Kidney epithelial cell (primary cell): Measurements from ENCODE around the gene TSPO2. TPM values are rescaled to one million over a fixed set of nuclear protein-coding genes. Genes with fewer than 3 reads are reported as not detected.

Experiments
- DNase-seq: peaks from one replicate; pipeline ENCODE4 v3.0.0-alpha.2; 2010; ENCODE audit warnings: low read depth
- H3K27me3 ChIP-seq: 2 replicates; pipeline ENCODE4 v1.6.0; 2011; ENCODE audit warnings: low read length; ENCODE audit not compliant: control insufficient read depth, insufficient read depth
- H3K36me3 ChIP-seq: 2 replicates; pipeline ENCODE4 v1.5.1; 2011; ENCODE audit warnings: low read length; ENCODE audit not compliant: control insufficient read depth, insufficient read depth
- H3K4me3 ChIP-seq: 2 replicates; pipeline ENCODE4 v1.5.1; 2011; ENCODE audit warnings: low read depth, mild to moderate bottlenecking, control low read depth, low read length
- total RNA-seq: library from RNA; depleted of rRNA; stranded (reverse); fragments of >200 nt; gene quantifications from 2 replicates; pipeline ENCODE4 v1.2.3, GENCODE V29; 2015
- TF ChIP-seq, protein P1 (sequence below): IDR thresholded peaks from 2 replicates; pipeline ENCODE4 v1.5.1; 2011; ENCODE audit warnings: mild to moderate bottlenecking, moderate library complexity, low read length, control low read depth, inconsistent platforms; ENCODE audit not compliant: insufficient read depth, poor library complexity, severe bottlenecking

TSPO2 gene
- total RNA-seq, 1 donor from 2014 or later = not detected

DNA sequence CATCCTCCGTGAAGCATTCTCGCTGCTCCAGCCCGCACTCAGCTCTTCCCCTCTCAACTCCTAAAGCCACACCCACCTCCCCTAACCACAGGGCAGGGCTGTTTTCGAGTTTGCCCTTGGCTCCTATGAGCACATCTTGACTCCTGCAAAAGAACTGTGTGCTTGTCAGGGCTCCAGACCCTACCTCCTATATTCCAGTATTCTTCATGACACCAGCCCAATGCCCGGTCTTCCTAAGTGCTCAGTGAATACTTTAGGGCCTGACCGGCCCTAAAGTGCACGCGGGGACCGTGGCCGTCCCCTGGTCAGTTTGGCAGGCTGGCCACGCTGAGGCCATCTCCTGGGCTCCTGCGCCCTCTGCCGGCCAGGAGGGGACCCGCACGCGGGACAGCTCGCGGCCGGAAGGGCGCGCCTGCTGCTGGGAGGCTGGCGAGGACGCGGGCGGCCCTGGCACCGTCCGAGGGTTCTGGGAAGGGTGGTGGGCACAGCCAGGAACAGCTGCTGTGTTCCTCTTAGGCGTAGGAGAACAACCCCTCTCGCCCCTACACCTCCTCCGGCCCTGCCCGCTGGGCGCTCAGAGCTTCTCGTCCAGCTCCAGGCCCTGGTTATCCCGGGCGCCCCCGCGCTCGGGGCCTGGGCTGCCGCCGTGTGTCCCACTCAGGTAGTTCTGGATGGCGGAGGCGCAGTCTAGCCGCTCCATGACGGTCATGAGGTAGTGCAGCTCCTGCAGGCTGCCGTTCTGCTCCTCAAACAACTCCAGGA is 14.3 kb upstream of the TSPO2 start:
- no peak for DNase-seq
- Histone ChIP-seq H3K4me3 (peak overlapping the region; percentile 42), H3K36me3 (no peaks in the 10 kb centered on the region), H3K27me3 (no peaks in the 10 kb centered on the region)
- TF ChIP-seq, protein P1, sequence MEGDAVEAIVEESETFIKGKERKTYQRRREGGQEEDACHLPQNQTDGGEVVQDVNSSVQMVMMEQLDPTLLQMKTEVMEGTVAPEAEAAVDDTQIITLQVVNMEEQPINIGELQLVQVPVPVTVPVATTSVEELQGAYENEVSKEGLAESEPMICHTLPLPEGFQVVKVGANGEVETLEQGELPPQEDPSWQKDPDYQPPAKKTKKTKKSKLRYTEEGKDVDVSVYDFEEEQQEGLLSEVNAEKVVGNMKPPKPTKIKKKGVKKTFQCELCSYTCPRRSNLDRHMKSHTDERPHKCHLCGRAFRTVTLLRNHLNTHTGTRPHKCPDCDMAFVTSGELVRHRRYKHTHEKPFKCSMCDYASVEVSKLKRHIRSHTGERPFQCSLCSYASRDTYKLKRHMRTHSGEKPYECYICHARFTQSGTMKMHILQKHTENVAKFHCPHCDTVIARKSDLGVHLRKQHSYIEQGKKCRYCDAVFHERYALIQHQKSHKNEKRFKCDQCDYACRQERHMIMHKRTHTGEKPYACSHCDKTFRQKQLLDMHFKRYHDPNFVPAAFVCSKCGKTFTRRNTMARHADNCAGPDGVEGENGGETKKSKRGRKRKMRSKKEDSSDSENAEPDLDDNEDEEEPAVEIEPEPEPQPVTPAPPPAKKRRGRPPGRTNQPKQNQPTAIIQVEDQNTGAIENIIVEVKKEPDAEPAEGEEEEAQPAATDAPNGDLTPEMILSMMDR = peak; percentile 87

DNA sequence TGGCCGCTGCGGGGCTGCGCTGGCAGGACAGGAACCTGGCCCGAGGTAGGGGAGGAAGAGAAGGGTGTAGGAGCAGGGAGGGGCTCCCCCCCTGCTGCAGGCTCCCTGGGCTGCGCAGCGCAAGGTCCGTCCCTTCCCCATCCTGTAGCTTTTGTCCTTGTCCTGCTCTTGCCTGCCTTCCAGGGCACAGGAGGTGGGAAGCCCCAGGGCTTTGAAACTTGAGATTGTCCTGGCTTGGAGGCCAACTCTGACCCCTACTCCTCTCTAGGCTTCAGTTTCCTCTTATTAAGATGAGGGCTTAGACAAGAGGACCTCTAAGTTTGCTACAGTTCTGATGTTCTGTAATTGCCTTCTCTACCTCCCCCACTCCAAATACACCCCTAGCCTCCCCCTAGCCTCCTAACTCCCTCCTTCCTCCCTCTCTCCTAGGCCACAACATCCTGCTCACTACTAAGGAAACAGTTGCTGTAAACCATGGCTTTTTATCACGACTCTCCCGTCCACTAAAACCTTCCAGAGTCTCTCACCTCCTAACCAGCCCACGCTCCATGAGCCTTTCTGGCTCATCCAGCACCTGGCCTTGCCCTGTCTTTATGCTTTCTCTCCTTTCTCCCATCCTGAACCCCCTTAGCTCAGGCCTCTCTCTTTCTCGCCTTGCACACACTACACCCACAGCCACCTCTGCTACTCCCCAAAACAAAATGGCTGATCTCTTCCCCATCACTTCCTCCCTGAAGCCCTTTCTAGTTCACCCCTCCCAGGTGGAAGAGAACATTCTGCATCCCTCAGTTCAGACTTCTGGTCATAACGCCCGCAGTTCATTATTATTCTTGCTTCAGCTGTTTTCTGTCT is 13.5 kb upstream of the TSPO2 start:
- peak overlapping the region; percentile 42 for H3K4me3 ChIP-seq
- H3K27me3 ChIP-seq = no peaks in the 10 kb centered on the region
- no peak for DNase-seq
- no peaks in the 10 kb centered on the region for H3K36me3 ChIP-seq
- TF ChIP-seq, protein P1 = no peak

DNA sequence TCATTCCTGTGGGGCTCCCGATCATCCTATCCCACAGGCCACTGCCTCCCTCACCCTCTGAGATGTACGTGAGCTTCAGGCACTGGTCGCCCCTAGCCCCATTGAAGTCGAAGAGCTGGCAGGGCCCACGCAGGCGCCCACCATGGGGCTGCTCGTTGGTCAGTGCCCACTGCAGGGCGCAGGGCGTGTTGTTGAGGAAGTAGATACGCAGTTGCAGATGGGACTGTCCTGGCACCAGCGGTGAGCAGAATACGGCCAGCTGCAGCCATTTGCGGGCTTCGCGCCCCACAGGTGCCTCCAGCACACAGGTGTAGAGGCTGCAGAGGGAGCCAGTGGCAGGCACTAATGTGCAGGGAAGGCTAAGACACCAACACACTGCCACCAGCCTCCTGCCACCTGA is 9.4 kb upstream of the TSPO2 start:
- TF ChIP-seq, protein P1 = no peak
- no peak for DNase-seq
- H3K36me3 ChIP-seq = no peaks in the 10 kb centered on the region
- H3K27me3 ChIP-seq = no peaks in the 10 kb centered on the region
- no peak overlapping the region for H3K4me3 ChIP-seq

DNA sequence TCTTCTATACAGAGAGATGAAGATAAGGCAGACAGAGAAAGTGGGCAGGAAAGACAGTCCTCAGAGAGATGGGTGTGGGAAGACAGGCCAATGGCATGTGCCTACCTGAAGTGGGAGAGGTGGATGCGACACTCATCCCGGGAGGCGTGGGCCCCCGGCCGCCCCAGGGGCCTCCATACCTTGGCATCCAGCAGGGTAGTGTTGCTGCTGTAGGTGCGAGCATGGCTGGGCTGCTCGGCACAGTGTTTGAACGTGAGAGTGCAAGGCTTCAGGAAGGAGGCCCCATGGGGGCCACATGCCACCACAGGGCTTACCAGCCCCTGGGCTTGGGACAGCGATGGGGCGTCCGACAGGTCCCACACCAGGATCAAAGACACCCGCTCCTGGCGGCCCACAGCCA is 8.5 kb upstream of the TSPO2 start:
- TF ChIP-seq, protein P1 = no peak
- Histone ChIP-seq H3K4me3 (no peak overlapping the region), H3K36me3 (no peaks in the 10 kb centered on the region), H3K27me3 (no peaks in the 10 kb centered on the region)
- no peak for DNase-seq

DNA sequence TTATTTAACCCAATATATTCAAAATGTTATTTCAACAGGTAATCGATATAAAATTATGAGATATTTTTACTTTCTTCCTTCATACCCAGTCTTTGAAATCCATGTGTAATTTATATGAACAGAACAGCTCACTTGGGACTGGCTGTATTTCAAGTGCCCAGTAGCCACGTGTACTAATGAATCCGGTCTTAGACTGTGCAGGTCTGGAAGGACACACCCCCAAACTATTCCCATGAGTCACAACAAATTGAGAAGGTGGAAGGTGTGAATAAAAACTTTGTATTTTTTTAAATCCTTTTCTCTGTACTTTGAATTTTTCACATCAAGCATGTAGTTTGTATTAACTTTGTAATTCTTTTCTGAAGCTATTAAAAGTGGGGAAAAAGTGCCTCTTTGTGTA is 6.1 kb upstream of the TSPO2 start:
- TF ChIP-seq, protein P1 = no peak
- Histone ChIP-seq H3K4me3 (no peak overlapping the region), H3K36me3 (no peaks in the 10 kb centered on the region), H3K27me3 (no peaks in the 10 kb centered on the region)
- peak; percentile 45 for DNase-seq

DNA sequence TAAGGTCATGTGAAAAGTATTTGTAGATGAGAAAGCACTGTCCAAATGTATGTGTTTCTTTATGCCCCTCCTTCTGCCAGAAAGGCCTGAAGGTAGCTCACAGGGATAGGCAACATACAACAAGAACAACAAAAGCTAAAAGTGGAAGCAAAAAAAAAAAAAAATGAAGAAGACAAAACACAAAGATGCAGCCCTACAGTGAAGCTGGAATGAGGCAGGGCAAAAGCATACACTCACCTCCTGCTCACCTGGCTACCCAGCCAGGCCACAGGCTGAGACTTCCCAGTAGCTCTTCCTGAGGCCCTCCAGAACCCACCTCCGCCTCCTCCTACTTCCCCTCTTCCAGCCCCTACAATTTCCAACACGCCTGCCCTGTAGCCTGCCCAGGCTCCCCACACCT is 5.7 kb upstream of the TSPO2 start:
- Histone ChIP-seq H3K36me3 (no peaks in the 10 kb centered on the region), H3K4me3 (no peak overlapping the region), H3K27me3 (no peaks in the 10 kb centered on the region)
- TF ChIP-seq, protein P1 = no peak
- no peak for DNase-seq
